Measurements from ENCODE around the gene CYP27C1.
"Not testable (repeated sequence)": the region's sequence is repeated elsewhere in the genome, so short reads cannot be mapped to it uniquely, and the experiment has no call there.

CYP27C1 gene

DNA sequence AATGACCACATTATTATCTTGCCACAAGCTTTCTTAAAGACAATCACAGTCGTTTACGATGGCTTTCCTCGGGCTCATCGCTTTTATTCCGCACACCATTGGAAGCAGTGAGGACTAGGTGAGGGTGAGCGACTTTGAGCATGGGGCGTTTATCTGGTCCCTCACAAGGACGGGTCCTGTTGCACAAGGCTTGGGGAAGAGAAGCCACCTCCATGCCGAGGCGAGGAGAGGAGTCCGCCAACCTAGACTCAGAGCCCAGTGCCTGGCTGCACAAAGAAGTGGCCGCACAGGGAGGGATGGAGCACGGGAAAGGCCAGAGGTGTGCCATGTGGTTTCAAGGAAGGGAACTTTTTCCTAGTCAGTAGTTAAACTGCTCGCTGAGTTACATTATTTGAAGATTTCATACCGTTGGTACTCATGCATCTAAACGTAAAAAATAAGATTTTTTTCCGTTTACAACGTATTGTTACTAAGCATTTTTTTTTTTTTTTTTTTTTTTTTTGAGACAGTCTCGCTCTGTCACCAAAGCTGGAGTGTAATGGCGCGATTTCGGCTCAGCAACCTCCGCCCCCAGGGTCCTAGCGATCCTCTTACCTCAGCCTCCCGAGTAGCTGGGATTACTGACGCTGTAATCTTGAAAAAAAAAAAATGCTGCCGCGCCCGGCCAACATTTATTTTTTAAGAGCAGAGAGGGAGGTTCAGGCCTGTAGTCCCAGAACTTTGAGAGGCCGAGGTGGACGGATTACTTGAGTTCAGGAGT lies 849 bp upstream of the CYP27C1 start:
- no peak for DNase-seq

DNA sequence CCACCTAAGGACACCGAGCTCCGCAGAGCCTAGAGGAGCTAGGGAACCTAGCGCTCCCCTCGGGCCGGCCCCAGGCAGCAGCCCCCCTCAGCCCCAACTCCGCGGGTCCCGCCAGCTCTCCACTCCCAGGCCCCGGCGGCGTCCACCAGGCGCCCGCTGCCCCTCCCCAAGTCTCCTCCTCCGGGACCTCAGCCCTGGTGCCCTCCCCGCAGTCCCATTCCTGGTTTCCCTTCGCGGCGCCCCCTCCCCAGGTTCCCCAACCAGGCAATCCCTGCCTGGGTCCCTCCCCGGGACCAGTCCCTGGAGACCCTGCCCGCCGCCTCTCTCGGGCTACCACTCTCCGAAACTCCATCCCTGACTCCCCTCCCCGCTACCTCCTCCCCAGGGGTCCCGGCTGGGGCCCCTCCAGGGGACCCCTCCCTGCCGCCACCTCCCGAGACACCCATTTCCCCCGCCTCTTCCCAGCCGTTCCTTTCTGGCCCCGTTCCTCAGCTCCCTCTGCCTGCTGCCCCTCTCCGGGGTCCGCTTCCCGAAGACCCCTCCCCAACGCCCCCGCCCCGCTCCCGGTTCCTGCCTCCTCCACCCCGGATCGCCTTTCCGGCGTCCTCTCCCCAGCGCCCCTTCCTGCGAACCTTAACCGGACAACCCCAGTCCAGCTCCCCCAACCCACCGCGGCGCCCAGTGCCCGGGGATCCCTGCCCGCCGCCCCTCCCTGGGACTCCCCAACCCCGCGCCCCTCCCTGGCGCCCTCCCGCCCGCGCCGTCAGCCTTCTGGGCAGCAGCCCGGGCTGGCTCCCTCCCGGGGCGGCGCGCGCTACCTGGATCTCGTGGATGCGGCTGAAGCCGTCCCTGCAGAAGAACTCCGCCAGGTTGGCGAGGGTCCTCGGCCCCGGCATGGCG lies 678 bp downstream of the CYP27C1 start:
- no peak for DNase-seq

DNA sequence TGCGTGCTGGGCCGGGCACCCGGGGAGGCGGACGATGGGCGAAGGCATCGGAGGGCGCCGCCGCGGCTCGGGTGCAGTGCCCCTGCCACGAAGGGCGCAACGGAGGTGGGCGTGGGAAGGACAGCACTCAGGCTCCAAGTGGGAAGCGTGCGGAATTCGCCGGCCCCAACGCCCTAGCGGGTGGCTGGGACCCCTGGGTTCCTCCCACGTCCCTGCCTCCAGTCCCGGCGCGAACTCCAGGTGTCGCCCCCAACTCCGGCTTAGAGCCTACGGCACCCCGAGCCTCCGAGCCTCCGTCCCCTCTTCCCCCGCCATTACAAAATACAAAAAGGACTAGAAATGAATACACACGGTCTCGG lies 1.3 kb downstream of the CYP27C1 start:
- DNase-seq = no peak

DNA sequence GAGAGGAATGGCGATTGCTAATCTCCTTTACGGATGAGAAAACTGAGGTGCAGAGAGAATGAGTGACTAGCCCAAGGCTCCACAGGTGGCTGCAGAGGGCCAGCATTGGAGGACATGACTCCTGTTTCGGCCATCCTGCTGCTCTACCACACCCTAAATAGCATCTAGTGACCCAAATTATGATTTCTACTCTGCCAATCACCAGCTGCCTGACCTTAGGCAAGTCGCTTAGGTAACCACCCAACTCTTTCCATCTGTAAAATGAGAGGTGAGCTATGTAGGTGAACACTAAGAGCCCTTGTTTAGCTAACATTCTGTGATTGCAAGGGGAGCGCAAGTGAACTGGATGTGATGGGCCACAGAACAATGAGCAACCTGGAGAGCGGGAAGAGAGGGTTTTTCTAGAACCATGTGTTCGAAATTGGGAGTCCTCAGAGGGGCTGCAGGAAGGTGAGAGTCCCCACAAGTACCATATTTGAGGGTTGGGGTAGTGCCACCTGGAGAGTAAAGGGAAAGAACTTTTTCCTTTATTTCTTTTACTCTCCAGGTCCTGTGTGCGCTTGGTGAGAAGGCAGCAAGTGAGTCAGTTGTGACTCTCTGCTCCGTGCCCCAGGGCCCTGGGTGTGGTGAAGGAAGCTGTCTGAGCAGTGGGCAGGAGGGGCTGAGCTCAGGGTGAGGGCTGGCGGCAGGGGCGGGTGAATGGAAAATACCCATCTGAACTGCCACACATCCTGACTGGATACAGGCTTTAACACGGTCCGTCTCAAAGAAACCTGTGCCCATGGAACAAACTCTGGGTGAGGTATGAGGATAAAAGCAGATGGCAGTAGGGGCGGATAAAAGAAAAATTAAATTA lies 2.4 kb downstream of the CYP27C1 start:
- no peak for DNase-seq

DNA sequence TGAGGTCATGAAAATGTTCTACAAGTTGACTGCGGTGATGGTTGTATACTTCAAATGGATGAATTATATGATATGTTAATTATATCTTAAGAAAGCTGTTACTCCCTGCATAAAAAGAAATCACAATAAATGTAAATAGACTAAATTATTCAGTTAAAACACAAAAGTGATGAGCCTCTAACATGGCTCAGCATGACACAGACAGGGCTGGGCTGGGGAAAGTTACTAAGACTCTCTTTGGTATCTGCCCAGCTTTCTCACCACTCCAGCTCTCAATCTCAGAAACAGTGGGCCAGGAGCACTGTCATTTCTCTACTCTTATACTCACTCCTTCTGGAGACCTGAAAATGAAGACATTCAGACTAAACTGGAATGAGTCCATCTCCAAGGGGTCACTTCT lies 3.5 kb downstream of the CYP27C1 start:
- DNase-seq = no peak

DNA sequence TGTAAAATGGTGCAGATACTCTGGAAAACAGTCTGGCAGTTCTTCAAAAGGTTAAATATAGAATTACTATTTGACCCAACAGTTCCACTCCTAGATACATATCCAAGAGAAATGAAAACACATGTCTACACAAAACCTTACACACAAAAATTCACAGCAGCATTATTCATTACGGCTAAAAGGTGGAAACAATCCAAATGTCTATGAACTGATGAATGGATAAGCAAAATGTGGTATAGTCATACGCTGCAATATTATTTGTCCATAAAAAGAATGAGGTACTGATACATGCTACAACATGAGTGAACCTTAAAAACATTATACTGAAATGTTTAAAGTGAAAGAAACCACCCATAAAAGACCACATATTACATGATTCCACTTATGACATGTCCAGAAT lies 4.0 kb downstream of the CYP27C1 start:
- no peak for DNase-seq

DNA sequence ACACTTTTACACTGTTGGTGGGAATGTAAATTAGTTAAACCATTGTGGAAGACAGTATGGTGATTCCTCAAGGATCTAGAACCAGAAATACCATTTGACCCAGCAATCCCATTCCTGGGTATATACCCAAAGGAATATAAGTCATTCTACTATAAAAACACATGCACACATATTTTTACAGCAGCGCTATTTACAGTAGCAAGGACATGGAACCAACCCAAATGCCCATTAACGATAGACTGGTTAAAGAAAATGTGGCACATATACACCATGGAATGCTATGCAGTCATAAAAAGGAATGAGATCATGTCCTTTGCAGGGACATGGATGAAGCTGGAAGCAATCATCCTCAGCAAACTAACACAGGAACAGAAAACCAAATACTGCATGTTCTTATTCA lies 5.9 kb downstream of the CYP27C1 start:
- DNase-seq = not testable (repeated sequence)

DNA sequence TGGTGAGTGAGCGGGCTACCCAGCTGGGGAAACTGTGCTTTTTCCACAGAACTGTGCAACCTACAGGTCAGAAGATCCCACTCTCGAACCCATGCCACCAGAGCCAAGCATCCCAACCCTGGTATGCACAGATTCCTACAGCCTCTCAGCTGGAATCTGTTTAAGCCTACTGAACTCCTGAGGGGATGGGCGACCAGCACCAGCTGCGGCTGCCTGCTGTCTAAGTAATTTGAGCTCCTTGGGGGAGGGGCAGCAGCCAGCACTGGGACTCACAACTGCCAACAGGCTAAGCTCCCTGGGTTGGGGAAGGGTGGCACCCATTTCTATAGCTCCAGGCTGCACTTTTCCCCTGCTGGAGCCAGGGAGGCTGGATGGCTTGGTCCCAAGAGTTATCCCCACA lies 11.8 kb downstream of the CYP27C1 start:
- DNase-seq = peak; percentile 95

DNA sequence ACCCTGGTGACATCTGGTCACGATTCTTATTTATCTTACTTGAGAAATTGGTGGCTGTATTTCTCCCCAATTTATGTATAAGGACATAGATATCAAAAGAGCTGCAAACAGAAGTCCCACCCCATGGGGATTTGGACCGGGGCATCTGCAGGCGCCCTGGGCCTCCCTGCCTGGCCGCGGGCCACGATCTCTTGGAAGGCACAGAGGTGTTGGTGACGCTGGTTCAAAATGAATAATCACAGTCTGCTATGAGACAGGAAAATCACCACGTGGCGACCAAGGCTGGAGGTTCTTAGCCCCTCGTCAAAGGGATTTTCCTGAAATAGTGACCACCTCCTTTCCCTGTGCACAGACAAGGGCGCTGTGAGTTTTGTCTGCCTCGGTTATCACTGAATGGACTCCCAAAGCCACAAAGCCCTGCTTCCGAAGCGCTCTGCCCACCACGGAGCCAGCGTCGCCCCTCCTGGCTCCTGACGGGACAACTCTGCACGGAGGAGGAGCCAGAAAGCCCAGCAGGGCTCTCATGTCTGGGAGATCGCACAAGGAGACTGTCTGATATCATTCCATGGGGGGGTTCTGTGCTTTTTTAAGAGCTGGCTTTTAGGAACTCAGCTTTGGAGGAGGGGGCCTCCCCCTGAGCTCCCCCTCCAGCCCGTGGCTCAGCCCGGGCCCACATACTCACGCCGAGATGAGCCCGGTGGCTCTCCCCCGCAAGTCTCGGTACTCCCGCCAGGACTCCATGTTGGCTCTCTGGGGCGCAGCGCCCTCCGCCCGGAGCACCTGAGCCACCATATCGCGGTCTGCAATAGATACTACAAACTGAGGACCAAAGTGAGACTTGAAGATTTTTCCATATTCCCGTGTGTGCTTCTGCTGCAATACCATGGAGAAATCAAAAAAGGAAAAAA lies 14.6 kb downstream of the CYP27C1 start:
- DNase-seq = no peak

DNA sequence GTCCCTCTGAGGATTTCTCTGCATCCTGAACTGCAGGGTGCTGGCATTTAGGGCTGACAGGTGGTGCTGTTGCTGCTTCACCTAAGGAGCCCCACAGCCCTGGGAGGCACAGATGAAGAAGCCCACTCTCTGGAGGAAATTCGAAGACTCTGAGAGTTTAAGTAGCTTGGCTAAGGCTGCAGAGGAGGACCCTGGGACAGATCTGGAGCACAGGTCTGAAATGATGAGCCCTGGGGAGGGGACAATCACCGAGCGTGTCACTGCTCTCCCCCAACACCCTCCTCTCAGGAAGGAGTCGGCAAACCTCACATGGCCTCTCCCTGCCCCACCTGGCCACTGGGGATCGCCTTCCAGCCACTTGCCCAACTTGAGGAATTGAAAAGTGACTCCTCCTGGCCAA lies 18.6 kb downstream of the CYP27C1 start:
- DNase-seq = no peak

DNA sequence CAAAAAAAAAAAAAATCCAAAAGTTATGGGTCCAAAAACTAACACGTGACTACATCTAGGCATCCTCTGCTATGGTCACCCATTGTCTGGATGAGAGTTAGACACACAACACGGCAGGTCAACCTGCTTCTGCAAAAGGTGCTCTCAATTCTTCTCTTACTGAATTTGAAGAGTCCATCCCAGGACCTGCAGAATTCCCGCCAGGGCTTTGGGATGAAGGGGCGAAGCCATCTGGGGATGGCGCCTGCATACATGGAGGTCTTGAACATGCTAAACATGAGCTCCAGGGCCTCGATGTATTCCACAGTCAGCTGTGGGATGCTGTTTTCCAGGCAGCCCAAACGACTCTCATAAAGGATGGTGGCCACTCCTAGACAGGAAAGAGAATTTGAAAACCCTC lies 19.1 kb downstream of the CYP27C1 start:
- no peak for DNase-seq

DNA sequence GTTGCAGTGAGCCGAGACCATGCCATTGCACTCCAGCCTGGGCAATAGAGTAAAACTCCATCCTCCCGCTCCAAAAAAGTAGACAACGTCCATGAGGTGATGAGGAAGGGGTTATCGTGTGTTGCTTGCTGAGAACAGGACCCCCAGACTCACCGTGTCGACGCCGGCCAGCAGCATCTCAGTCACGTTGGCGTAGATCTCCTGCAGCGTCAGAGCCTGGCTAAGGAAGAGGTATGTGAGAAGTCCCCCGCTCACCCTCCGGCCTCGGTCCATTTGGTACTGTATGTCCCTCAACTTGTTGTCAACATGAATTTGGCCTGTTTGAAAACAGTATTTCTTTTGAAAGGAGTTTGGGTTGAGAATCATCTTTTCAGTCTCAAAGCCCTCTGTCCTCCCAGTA lies 20.9 kb downstream of the CYP27C1 start:
- DNase-seq = no peak

DNA sequence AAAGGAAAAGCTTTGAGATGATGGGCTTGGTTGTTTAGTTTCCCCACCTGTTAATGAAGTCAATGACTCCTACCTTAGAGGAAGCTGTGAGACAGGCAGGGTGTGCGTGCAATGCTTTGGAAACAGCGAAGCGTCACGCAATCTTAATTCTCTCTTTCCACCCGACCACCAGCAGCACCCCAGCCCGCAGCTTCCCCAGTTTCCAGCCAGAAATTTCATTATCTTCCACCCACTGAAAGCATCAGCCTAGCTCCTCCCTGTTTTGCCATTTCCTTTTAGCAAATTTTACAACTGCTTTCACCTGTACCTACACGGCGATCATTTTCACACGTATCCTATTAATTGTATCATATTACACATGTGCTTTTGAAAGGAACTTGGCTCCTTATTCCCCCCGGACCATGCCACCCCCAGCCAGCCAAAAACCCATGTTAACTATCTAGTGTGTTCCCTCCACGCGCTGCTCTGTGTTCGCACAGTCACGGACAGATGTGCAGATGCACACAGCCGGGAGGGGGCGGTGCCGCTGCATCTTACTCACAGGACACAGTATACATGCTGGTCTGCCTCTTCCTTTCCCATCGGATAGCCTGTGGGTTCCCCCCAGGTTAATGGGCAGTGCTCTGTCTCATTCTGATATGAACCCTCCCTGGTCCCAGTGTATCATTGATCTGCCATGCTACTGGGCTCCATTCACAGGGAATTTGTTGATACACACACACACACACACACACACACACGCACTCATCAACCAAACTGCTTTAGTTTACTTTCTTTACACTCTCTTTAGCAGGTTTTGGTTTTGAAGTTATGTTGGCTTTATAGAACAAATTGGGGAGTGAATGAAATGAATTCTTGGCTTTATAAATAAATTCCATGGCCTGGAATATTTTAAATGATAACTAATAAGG lies 22.4 kb downstream of the CYP27C1 start:
- DNase-seq = peak; percentile 23

DNA sequence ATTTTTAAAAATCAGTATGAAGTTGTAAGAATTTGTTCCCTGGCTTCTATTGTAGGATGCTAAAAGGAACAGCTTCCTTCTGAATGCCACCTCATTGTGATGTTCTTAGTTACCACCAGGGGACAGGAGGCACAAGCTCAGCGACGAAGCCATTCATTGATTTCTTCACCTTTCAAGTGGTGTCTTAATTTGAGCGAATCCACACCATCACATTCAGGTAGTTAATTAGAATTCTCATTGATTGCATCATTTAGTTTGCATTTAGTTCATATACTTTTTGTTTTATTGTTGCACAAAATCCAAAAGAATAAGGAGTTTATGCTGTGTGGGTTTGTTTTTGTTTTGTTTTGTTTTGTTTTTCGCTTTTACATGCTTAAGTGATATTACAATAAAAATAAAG lies 23.1 kb downstream of the CYP27C1 start:
- DNase-seq = no peak

DNA sequence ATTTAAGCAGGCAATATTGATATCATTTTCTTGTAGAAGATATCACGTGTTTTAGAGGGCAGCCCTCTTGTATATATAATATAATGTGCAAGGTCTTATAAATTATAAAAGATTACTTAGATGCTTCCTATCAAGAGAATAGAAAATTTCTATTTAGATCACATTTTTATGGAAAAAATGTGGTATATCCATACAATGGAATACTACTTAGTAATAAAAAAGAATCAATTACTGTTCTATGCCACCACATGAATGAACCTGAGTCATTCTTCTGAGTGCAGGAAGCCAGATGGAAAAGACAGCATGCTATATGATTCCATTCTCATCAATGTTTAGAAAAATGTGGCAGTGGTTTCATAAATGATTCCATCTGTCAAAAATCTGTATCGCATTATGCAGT lies 23.6 kb downstream of the CYP27C1 start:
- no peak for DNase-seq

DNA sequence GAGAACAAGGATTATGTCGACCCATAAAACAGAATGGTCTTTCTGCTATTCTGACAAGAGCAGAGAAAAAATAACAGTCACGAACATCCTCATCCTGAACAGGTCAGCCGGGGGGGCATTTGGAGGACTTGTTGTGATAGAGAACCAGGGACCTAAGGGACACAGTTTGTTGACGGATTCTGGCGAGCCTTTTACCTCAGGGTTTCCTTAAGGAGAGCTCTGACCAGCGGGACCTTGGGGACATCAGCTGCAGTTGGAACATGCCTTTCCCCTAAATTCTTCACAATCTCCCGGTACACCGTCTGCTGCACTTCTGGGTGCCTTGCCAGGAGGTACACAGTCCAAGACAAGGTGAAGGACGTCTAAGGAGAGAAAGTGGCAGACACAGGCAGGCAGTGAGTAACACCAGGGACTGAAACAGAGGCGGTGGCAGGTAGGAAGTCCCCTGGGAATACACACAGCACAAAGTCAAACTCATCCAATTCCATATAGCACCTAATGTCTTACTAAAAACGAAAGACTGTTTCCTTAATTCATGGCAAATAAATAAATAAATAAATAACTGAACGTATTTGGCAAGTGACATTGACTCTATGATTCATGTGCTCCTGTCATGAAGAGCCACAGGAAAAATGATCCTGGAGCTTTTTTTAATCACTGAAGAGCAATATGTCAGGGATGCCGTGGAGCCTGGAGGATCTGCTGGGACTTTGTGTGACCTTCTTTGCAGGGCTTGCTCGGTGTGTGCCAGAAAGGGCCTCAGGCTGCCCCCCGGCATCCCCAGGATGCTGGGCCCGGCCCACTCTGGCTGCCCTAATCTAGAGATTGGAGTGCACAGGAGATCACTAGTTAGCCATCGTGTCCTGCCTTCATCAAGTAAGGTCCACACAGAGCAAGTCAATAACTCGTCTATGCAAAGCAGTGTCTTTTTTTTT lies 24.7 kb downstream of the CYP27C1 start:
- no peak for DNase-seq

DNA sequence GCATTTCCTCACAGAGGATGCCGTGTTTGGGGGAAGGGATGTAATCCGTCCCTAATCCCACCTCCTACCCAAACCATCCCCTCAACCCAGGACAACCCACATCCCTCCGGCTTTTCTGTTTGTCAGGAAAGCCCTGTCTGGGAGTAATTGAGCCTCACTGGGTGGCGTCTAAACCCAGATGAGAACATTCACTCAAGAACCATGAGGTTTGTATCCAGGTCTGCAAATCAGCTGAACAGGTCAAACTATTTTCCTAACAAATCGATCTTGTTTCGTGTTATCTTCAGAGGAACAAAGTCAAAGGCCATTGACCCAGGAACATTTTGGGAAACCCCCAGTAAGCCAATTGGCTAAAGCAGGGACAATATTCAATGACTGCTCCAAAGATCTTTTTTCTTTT lies 25.7 kb downstream of the CYP27C1 start:
- DNase-seq = no peak

DNA sequence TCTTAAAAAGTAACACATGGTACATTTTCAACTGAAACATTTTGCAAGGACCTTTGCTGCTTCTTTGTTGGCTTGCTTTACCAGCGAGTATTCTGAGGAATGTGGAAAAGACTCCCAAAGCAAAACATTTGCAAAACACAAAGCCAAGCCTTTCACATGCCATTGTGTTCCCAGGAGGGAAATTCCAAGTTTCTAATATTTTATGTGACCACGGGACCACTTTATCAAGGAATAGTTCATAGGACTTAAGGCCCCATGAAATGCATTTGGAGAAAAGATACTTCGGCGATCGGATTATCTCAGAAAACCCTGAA lies 26.2 kb downstream of the CYP27C1 start:
- DNase-seq = no peak

DNA sequence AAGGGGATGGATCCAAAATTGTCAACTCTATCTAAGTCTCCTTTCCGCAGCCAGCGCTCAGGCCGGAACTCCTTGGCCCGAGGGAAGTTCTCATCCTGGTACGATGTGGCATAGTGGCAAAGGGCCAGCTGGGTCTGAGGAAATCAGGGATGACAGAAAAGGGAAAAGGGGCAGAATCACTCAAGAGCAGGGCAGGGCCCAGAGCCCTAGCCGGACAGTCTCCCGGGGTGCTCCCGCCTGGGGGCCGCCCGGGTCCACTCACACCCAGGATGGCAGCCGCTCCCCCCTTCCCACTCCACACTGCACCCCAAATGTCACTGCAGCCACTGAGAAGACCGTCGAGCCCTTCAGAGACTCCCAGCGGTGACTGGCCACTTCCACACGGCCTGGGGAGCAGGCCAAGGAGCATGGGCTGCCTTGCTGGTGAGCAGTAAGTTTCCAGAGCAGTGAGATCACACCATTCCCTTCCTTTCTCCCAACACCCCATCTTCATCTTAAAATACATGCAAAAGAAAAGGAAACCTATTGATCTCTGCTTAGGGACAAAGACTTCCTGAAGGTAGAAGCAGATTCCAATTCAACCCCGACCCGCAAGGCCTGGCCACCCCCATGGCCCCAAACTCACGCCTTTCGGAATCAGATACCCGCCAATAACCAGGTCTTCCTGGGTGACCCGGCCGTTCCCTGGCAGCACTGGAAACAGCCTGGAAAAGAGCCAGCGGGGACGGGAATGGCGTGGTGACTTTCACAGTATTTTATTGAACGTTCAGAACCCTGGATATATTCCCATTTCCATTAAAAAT lies 26.7 kb downstream of the CYP27C1 start:
- DNase-seq = no peak

Data from DMS 273 treated with DMSO at 0.1 percent for 48 hours (cell line).